GM12878 (cell line): ENCODE measurements around the gene RNF25. TPM values are rescaled to one million over a fixed set of nuclear protein-coding genes. Genes with fewer than 3 reads are reported as not detected.

ENCODE experiments used
- ATAC-seq: fragments of 200-7000 bp; cut with Tn5 transposase; 3 replicates; pipeline ENCODE4 v1.9.1; 2020; ENCODE audit warnings: mild to moderate bottlenecking, moderate library complexity
- BruUV-seq: library from RNA; stranded (reverse); fragments of 400-500 nt; replicated peaks from 2 replicates; lab custom pipeline; 2021; lab: Mats Ljungman, UMichigan
- CTCF ChIA-PET: fragments of 300-600 bp; sonication (Branson Sonifier 250); formaldehyde crosslinking; extraction: SDS; loops from one replicate; lab custom pipeline; 2021; ENCODE audit warnings: inconsistent platforms; lab: Yijun Ruan, JAX
- POLR2A ChIA-PET: fragments of 350-600 bp; formaldehyde crosslinking; extraction: SDS; loops from one replicate; lab custom pipeline; 2021; ENCODE audit warnings: inconsistent platforms; lab: Charles Lee
- RAD21 ChIA-PET: fragments of 300-600 bp; sonication (Branson Sonifier 250); formaldehyde crosslinking; loops from one replicate; lab custom pipeline; 2023; ENCODE audit warnings: antibody characterized with exemption; ENCODE audit not compliant: unreplicated experiment; lab: Charles Lee
- SMC1A ChIA-PET: fragments of 300-600 bp; sonication (Branson Sonifier 250); formaldehyde crosslinking; loops from one replicate; lab custom pipeline; 2023; ENCODE audit not compliant: unreplicated experiment, uncharacterized antibody; lab: Charles Lee
- DNase-seq: peaks from one replicate; pipeline ENCODE4 v3.0.0-alpha.2; 2011; ENCODE audit warnings: low read depth, low spot score
- FAIRE-seq: peaks from 3 replicates; lab custom pipeline; 2011; peaks lifted over from hg19 to GRCh38; lab: Jason Lieb, UNC
- H2AFZ ChIP-seq: 2 replicates; pipeline ENCODE4 v1.6.0; 2011; ENCODE audit warnings: low read depth, low read length, control low read depth; ENCODE audit not compliant: control insufficient read depth
- H3K27ac ChIP-seq: 2 replicates; pipeline ENCODE4 v1.5.1; 2011; ENCODE audit warnings: control low read depth; ENCODE audit not compliant: control insufficient read depth, insufficient read depth
- H3K27me3 ChIP-seq, 2 experiments: replicated peaks in 1 of 2; 2 replicates each; pipeline versions ENCODE4 v1.6.0 to v1.6.1; 2011; ENCODE audit warnings: low read length in 1 of 2; ENCODE audit not compliant: control insufficient read depth in 2 of 2, insufficient read depth in 2 of 2
- H3K36me3 ChIP-seq, 2 experiments: 2 replicates each; pipeline ENCODE4 v1.5.1; 2011; ENCODE audit warnings: low read length in 1 of 2; ENCODE audit not compliant: control insufficient read depth in 2 of 2, insufficient read depth in 2 of 2
- H3K4me1 ChIP-seq: 2 replicates; pipeline ENCODE4 v1.6.1; 2011; ENCODE audit warnings: mild to moderate bottlenecking, low read length, moderate library complexity, mixed read lengths; ENCODE audit not compliant: control insufficient read depth, insufficient read depth
- H3K4me2 ChIP-seq: 2 replicates; pipeline ENCODE4 v1.6.0; 2011; ENCODE audit warnings: control low read depth; ENCODE audit not compliant: control insufficient read depth, insufficient read depth
- H3K4me3 ChIP-seq: fragments of 200-600 bp; sonication (generic); 2 replicates; pipeline ENCODE4 v1.5.1; 2016
- H3K79me2 ChIP-seq: 2 replicates; pipeline ENCODE4 v1.6.0; 2011; ENCODE audit warnings: low read length; ENCODE audit not compliant: control insufficient read depth, insufficient read depth
- H3K9ac ChIP-seq: 2 replicates; pipeline ENCODE4 v1.8.0; 2011; ENCODE audit warnings: low read length, control low read depth, mixed read lengths; ENCODE audit not compliant: control insufficient read depth, insufficient read depth
- H3K9me3 ChIP-seq: replicated peaks from 3 replicates; pipeline ENCODE4 v1.5.1; 2011; ENCODE audit warnings: mild to moderate bottlenecking, low read length; ENCODE audit not compliant: control insufficient read depth, insufficient read depth
- H4K20me1 ChIP-seq: 2 replicates; pipeline ENCODE4 v1.6.0; 2011; ENCODE audit not compliant: control insufficient read depth, insufficient read depth
- DPF2 ChIP-seq: fragments of 450-650 bp; IDR thresholded peaks from 2 replicates; pipeline ENCODE4 v1.6.1; 2017; ENCODE audit warnings: mild to moderate bottlenecking
- ETV6 ChIP-seq, 2 experiments: fragments of 450-650 bp in 1 of 2; IDR thresholded peaks in 1 of 2; conservative IDR thresholded peaks in 1 of 2; 2 replicates each; pipeline ENCODE4 v1.6.1; 2014; ENCODE audit warnings: antibody characterized with exemption in 1 of 2, borderline replicate concordance in 1 of 2, low read depth in 1 of 2, mild to moderate bottlenecking in 1 of 2, moderate library complexity in 1 of 2
- HDAC6 ChIP-seq: fragments of 200-600 bp; sonication (generic); IDR thresholded peaks from one replicate; pipeline ENCODE4 v1.8.0; 2017; ENCODE audit warnings: antibody characterized with exemption; ENCODE audit not compliant: unreplicated experiment
- RUNX3 ChIP-seq: IDR thresholded peaks from 2 replicates; pipeline ENCODE4 v1.6.1; 2012; ENCODE audit warnings: low read length, inconsistent platforms
- STAT1 ChIP-seq: fragments of 450-650 bp; conservative IDR thresholded peaks from 2 replicates; pipeline ENCODE4 v1.6.1; 2014; ENCODE audit warnings: antibody characterized with exemption, mild to moderate bottlenecking
- STAT3 ChIP-seq: IDR thresholded peaks from 2 replicates; pipeline ENCODE4 v1.6.1; 2011; ENCODE audit warnings: low read depth, low read length, improper control_type of control experiment
- TARDBP ChIP-seq: IDR thresholded peaks from 2 replicates; pipeline ENCODE4 v1.6.1; 2016; ENCODE audit warnings: borderline replicate concordance
- WGBS: methylation state at CpG from one replicate; pipeline ENCODE4 v1.1.6; 2016; ENCODE audit warnings: low lambda C conversion rate; ENCODE audit not compliant: insufficient replicate concordance, insufficient coverage; ENCODE audit errors: missing lambda C conversion rate; 5-methylcytosine and 5-hydroxymethylcytosine counted together
- in situ Hi-C: fragments of 300-500 bp; cut with MboI; formaldehyde crosslinking; loops from 9 replicates; pipeline ENCODE4 v1.14.3; 2018; ENCODE audit warnings: mixed read lengths
- intact Hi-C: fragments of 100-400 bp; cut with micrococcal nuclease; formaldehyde crosslinking; loops from one replicate; pipeline ENCODE4 v1.14.2; 2022; ENCODE audit not compliant: unreplicated experiment
- polyA plus RNA-seq, 11 experiments: library from polyadenylated mRNA; depleted of rRNA in 4 of 11; unstranded in 6 of 11; stranded (reverse) in 5 of 11; fragments of >200 nt; fragmentation: Nextera tagmentation in 4 of 11; fragmentation: Illumina TruSeq in 1 of 11; extraction: Ambion mirVana in 4 of 11; extraction: Trizol in 1 of 11; gene quantifications; 1 replicate in 1 of 11; 2 replicates in 10 of 11; pipeline versions ENCODE4 v1.2.1 to v1.2.3, GENCODE V29; 2011 to 2016; ENCODE audit warnings: inconsistent platforms in 2 of 11, missing spikeins in 2 of 11, low read depth in 1 of 11
- total RNA-seq, 4 experiments: library from RNA; depleted of rRNA in 3 of 4; stranded (reverse); fragments of >200 nt in 3 of 4; fragmentation: Illumina TruSeq in 1 of 4; extraction: Trizol in 1 of 4; gene quantifications; 2 replicates each; pipeline versions ENCODE4 v1.2.1 to v1.2.3, GENCODE V29; 2013 to 2021
- TF ChIP-seq, protein P1 (sequence below): fragments of 450-650 bp; formaldehyde crosslinking; IDR thresholded peaks from 2 replicates; pipeline ENCODE4 v1.4.0; 2020; ENCODE audit warnings: mild to moderate bottlenecking, moderate library complexity
- TF ChIP-seq, protein P2 (sequence below): fragments of 450-650 bp; conservative IDR thresholded peaks from 2 replicates; pipeline ENCODE4 v1.6.1; 2017; ENCODE audit warnings: mild to moderate bottlenecking, moderate library complexity

The RNF25 gene
- total and polyA plus RNA-seq, 10 of the 15 experiments (the other 5 are each of a cell fraction or from before 2014, with no cell fraction given): 1.3 to 70.4 (median 28.4) TPM

DNA sequence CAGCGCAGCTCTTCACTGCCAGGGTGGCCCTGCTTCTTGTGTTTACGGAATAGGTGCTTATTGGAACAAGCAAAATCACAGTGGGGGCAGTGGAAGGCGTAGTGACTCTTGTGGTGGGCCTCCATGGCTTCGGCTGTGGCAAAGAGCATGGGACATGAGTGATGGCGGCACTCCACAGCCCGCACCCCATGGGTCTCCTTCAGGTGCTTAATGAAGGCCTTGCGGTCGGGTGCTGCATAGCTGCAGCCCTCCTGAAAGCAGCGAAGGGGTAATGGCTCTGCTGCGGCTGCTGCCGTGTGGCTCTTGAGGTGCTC is 23.1 kb downstream of the RNF25 start:
- FAIRE-seq (no peak), ATAC-seq (no peak; the same call in 2 of the 3 replicates), DNase-seq (no peak)
- TF ChIP-seq TARDBP (no peak), HDAC6 (no peak), ETV6 (conservative IDR thresholded peaks at IDR 0.05 in 1 of 2, IDR thresholded peaks at IDR 0.05 in 1 of 2; ENCODE audit: borderline replicate concordance in 1 of 2, low read depth in 1 of 2) (no peak), RUNX3 (no peak), DPF2 (no peak), STAT1 (no peak), STAT3 (no peak)
- TF ChIP-seq, protein P1, sequence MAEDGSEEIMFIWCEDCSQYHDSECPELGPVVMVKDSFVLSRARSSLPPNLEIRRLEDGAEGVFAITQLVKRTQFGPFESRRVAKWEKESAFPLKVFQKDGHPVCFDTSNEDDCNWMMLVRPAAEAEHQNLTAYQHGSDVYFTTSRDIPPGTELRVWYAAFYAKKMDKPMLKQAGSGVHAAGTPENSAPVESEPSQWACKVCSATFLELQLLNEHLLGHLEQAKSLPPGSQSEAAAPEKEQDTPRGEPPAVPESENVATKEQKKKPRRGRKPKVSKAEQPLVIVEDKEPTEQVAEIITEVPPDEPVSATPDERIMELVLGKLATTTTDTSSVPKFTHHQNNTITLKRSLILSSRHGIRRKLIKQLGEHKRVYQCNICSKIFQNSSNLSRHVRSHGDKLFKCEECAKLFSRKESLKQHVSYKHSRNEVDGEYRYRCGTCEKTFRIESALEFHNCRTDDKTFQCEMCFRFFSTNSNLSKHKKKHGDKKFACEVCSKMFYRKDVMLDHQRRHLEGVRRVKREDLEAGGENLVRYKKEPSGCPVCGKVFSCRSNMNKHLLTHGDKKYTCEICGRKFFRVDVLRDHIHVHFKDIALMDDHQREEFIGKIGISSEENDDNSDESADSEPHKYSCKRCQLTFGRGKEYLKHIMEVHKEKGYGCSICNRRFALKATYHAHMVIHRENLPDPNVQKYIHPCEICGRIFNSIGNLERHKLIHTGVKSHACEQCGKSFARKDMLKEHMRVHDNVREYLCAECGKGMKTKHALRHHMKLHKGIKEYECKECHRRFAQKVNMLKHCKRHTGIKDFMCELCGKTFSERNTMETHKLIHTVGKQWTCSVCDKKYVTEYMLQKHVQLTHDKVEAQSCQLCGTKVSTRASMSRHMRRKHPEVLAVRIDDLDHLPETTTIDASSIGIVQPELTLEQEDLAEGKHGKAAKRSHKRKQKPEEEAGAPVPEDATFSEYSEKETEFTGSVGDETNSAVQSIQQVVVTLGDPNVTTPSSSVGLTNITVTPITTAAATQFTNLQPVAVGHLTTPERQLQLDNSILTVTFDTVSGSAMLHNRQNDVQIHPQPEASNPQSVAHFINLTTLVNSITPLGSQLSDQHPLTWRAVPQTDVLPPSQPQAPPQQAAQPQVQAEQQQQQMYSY: no peak
- TF ChIP-seq, protein P2, sequence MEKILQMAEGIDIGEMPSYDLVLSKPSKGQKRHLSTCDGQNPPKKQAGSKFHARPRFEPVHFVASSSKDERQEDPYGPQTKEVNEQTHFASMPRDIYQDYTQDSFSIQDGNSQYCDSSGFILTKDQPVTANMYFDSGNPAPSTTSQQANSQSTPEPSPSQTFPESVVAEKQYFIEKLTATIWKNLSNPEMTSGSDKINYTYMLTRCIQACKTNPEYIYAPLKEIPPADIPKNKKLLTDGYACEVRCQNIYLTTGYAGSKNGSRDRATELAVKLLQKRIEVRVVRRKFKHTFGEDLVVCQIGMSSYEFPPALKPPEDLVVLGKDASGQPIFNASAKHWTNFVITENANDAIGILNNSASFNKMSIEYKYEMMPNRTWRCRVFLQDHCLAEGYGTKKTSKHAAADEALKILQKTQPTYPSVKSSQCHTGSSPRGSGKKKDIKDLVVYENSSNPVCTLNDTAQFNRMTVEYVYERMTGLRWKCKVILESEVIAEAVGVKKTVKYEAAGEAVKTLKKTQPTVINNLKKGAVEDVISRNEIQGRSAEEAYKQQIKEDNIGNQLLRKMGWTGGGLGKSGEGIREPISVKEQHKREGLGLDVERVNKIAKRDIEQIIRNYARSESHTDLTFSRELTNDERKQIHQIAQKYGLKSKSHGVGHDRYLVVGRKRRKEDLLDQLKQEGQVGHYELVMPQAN: no peak
- intact Hi-C loops: loop anchor here (1.0 kb wide), 1 partner anchor 242 kb away; no protein-coding TSS in a partner anchor
- peaks cover 2% of the 10 kb centered on the region; the same call in 1 of the 2 replicates for H3K79me2 ChIP-seq
- no peak overlapping the region for H3K27ac ChIP-seq
- in situ Hi-C loops: loop anchor here (5.0 kb wide), 1 partner anchor 241 kb away; no protein-coding TSS in a partner anchor
- 90% methylated on average over 10 of the region's 11 CpGs for WGBS
- no peak overlapping the region for H3K4me3 ChIP-seq
- H4K20me1 ChIP-seq: no peaks in the 10 kb centered on the region
- H3K36me3 ChIP-seq: peaks cover 28 to 37% of the 10 kb centered on the region in 2 experiments
- H3K27me3 ChIP-seq: no peaks in the 10 kb centered on the region
- RAD21 ChIA-PET: interaction anchor here (0.7 to 1.4 kb wide), 2 partner anchors 242 to 346 kb away, joined by 3 read pairs; no protein-coding TSS in a partner anchor
- POLR2A ChIA-PET: no interaction called here
- H3K4me2 ChIP-seq: no peak overlapping the region
- no peak overlapping the region for H3K9ac ChIP-seq
- SMC1A ChIA-PET: interaction anchor here (1.0 to 3.3 kb wide), 5 partner anchors 9 to 200 kb away, joined by 3 to 20 read pairs (median 3); partner anchors contain the start of genes BCS1L and ZNF142
- CTCF ChIA-PET: interaction anchor here (0.8 to 3.6 kb wide), 13 partner anchors 10 to 373 kb away, joined by 3 to 25 read pairs (median 4); partner anchors contain the start of genes BCS1L, RNF25, STK36 and ZNF142
- H3K9me3 ChIP-seq: no peaks in the 10 kb centered on the region
- H3K4me1 ChIP-seq: no peaks in the 10 kb centered on the region
- H2AFZ ChIP-seq: no peak overlapping the region
- BruUV-seq: no TSS peak
